Mammary epithelial cell (primary cell): Measurements from ENCODE around the gene NSRP1.

Experiments used
- EZH2 ChIP-seq: IDR thresholded peaks from 2 replicates; pipeline ENCODE4 v1.6.1; 2012; ENCODE audit warnings: low read length, inconsistent platforms, borderline replicate concordance
- TF ChIP-seq, protein P1 (sequence below), 2 donors: IDR thresholded peaks in 1 of 2; conservative IDR thresholded peaks in 1 of 2; 2 replicates each; pipeline ENCODE4 v1.5.1; 2011 to 2012; ENCODE audit warnings: inconsistent platforms in 2 of 2, low read length in 2 of 2, mild to moderate bottlenecking in 2 of 2, control low read depth in 1 of 2, low read depth in 1 of 2; ENCODE audit not compliant: insufficient read depth in 1 of 2; ENCODE audit errors: extremely low read depth in 1 of 2

- no peak for TF ChIP-seq EZH2
- TF ChIP-seq, protein P1, sequence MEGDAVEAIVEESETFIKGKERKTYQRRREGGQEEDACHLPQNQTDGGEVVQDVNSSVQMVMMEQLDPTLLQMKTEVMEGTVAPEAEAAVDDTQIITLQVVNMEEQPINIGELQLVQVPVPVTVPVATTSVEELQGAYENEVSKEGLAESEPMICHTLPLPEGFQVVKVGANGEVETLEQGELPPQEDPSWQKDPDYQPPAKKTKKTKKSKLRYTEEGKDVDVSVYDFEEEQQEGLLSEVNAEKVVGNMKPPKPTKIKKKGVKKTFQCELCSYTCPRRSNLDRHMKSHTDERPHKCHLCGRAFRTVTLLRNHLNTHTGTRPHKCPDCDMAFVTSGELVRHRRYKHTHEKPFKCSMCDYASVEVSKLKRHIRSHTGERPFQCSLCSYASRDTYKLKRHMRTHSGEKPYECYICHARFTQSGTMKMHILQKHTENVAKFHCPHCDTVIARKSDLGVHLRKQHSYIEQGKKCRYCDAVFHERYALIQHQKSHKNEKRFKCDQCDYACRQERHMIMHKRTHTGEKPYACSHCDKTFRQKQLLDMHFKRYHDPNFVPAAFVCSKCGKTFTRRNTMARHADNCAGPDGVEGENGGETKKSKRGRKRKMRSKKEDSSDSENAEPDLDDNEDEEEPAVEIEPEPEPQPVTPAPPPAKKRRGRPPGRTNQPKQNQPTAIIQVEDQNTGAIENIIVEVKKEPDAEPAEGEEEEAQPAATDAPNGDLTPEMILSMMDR (conservative IDR thresholded peaks at IDR 0.05 in 1 of 2, IDR thresholded peaks at IDR 0.05 in 1 of 2; ENCODE audit: extremely low read depth in 1 of 2, insufficient read depth in 1 of 2, low read depth in 1 of 2, low read length in 2 of 2), result no peak
Measured at GRCh38 chr17:30161601-30162000, 45.0 kb downstream of the NSRP1 start.
